IMR-90 (cell line): Measurements from ENCODE around the gene PLA2G2C. TPM values are rescaled to one million over a fixed set of nuclear protein-coding genes. Genes with fewer than 3 reads are reported as not detected.

Source experiments
- ATAC-seq: fragments of 200-7000 bp; cut with Tn5 transposase; 2 replicates; pipeline ENCODE4 v1.9.1; 2020; ENCODE audit warnings: low read depth, mild to moderate bottlenecking, moderate library complexity
- BruUV-seq: library from RNA; stranded (reverse); fragments of 400-500 nt; replicated peaks from 2 replicates; lab custom pipeline; 2021; lab: Mats Ljungman, UMichigan
- CTCF ChIA-PET: fragments of 300-600 bp; formaldehyde crosslinking; extraction: SDS; loops from one replicate; lab custom pipeline; 2021; ENCODE audit warnings: antibody characterized with exemption; lab: Yijun Ruan, JAX
- POLR2A ChIA-PET: fragments of 300-600 bp; sonication (Branson Sonifier 250); formaldehyde crosslinking; loops from one replicate; lab custom pipeline; 2022; ENCODE audit warnings: antibody characterized with exemption; ENCODE audit not compliant: unreplicated experiment; lab: Charles Lee
- DNase-seq: peaks from one replicate; pipeline ENCODE4 v3.0.0; 2013
- H2AFZ ChIP-seq: replicated peaks from 2 replicates; pipeline ENCODE3; 2013; ENCODE audit warnings: low read length, mild to moderate bottlenecking; ENCODE audit not compliant: poor library complexity
- H2AK5ac ChIP-seq: 2 replicates; pipeline ENCODE4 v1.6.1; 2013; ENCODE audit warnings: low read depth, low read length, inconsistent platforms
- H2AK9ac ChIP-seq: replicated peaks from 2 replicates; pipeline ENCODE3; 2013; ENCODE audit warnings: mild to moderate bottlenecking, low read depth, low read length, moderate library complexity; ENCODE audit not compliant: poor library complexity
- H2BK120ac ChIP-seq: 2 replicates; pipeline ENCODE4 v1.6.1; 2013; ENCODE audit warnings: low read depth, low read length, inconsistent platforms
- H2BK15ac ChIP-seq: 3 replicates; pipeline ENCODE4 v1.6.1; 2013; ENCODE audit warnings: low read depth, low read length, inconsistent platforms
- H2BK20ac ChIP-seq: 2 replicates; pipeline ENCODE4 v1.6.1; 2013; ENCODE audit warnings: low read depth, mild to moderate bottlenecking, inconsistent platforms, low read length, moderate library complexity
- H2BK5ac ChIP-seq: 2 replicates; pipeline ENCODE4 v1.6.1; 2013; ENCODE audit warnings: mild to moderate bottlenecking, low read depth, low read length, inconsistent platforms; ENCODE audit not compliant: poor library complexity, severe bottlenecking
- H3K14ac ChIP-seq: replicated peaks from 2 replicates; pipeline ENCODE4 v1.6.1; 2013; ENCODE audit warnings: low read depth, low read length, inconsistent platforms
- H3K18ac ChIP-seq: 2 replicates; pipeline ENCODE4 v1.6.1; 2013; ENCODE audit warnings: low read depth, low read length, control low read depth
- H3K23ac ChIP-seq: 2 replicates; pipeline ENCODE4 v1.6.1; 2013; ENCODE audit warnings: low read depth, low read length, inconsistent platforms
- H3K27ac ChIP-seq: 2 replicates; pipeline ENCODE4 v1.5.1; 2013; ENCODE audit warnings: mild to moderate bottlenecking, control low read depth, low read length; ENCODE audit not compliant: insufficient read depth
- H3K27me3 ChIP-seq: 2 replicates; pipeline ENCODE4 v1.6.1; 2013; ENCODE audit warnings: low read length; ENCODE audit not compliant: control insufficient read depth, insufficient read depth
- H3K36me3 ChIP-seq: 2 replicates; pipeline ENCODE4 v1.6.1; 2013; ENCODE audit warnings: low read length, mixed read lengths; ENCODE audit not compliant: control insufficient read depth, insufficient read depth
- H3K4ac ChIP-seq: 2 replicates; pipeline ENCODE4 v1.6.1; 2013; ENCODE audit warnings: low read depth, low read length, inconsistent platforms
- H3K4me1 ChIP-seq: 2 replicates; pipeline ENCODE4 v1.6.1; 2013; ENCODE audit warnings: low read length, mixed read lengths; ENCODE audit not compliant: control insufficient read depth, insufficient read depth
- H3K4me2 ChIP-seq: 2 replicates; pipeline ENCODE4 v1.6.1; 2013; ENCODE audit warnings: low read depth, mild to moderate bottlenecking, control low read depth, low read length, moderate library complexity
- H3K4me3 ChIP-seq: 2 replicates; pipeline ENCODE4 v1.5.1; 2013; ENCODE audit warnings: low read depth, mild to moderate bottlenecking, control low read depth, low read length, moderate library complexity; ENCODE audit not compliant: insufficient read depth
- H3K56ac ChIP-seq: 2 replicates; pipeline ENCODE4 v1.6.1; 2013; ENCODE audit warnings: low read length, inconsistent platforms; ENCODE audit not compliant: insufficient read depth; ENCODE audit errors: extremely low read depth
- H3K79me1 ChIP-seq, 2 experiments: 2 replicates each; pipeline ENCODE4 v1.6.1; 2013; ENCODE audit warnings: low read length in 2 of 2, inconsistent platforms in 1 of 2, low read depth in 1 of 2
- H3K9ac ChIP-seq: 2 replicates; pipeline ENCODE4 v1.6.1; 2013; ENCODE audit warnings: low read depth, low read length, control low read depth
- H3K9me1 ChIP-seq: 2 replicates; pipeline ENCODE4 v1.6.1; 2013; ENCODE audit warnings: low read length, inconsistent platforms; ENCODE audit not compliant: insufficient read depth
- H3K9me3 ChIP-seq: 2 replicates; pipeline ENCODE4 v1.6.1; 2013; ENCODE audit warnings: low read length; ENCODE audit not compliant: control insufficient read depth, insufficient read depth
- H4K20me1 ChIP-seq: 2 replicates; pipeline ENCODE4 v1.6.1; 2013; ENCODE audit warnings: low read length, inconsistent platforms; ENCODE audit not compliant: insufficient read depth
- H4K5ac ChIP-seq: 2 replicates; pipeline ENCODE4 v1.6.1; 2013; ENCODE audit warnings: mild to moderate bottlenecking, low read depth, low read length, control low read depth
- H4K8ac ChIP-seq, 2 experiments: 2 replicates each; pipeline ENCODE4 v1.6.1; 2013; ENCODE audit warnings: low read depth in 2 of 2, low read length in 2 of 2, control low read depth in 1 of 2, inconsistent platforms in 1 of 2
- H4K91ac ChIP-seq: 2 replicates; pipeline ENCODE4 v1.6.1; 2013; ENCODE audit warnings: low read depth, low read length, inconsistent platforms; ENCODE audit not compliant: insufficient read depth
- CHD1 ChIP-seq: IDR thresholded peaks from 2 replicates; pipeline ENCODE4 v1.6.1; 2012; ENCODE audit warnings: low read depth, low read length, improper control_type of control experiment
- CTCF ChIP-seq: conservative IDR thresholded peaks from 2 replicates; pipeline ENCODE4 v1.5.1; 2012; ENCODE audit warnings: mild to moderate bottlenecking, low read depth, low read length, improper control_type of control experiment
- MXI1 ChIP-seq: IDR thresholded peaks from 2 replicates; pipeline ENCODE4 v1.6.1; 2012; ENCODE audit warnings: low read depth, mild to moderate bottlenecking, low read length, moderate library complexity, borderline replicate concordance
- RAD21 ChIP-seq: IDR thresholded peaks from 2 replicates; pipeline ENCODE4 v1.6.1; 2012; ENCODE audit warnings: low read length, improper control_type of control experiment
- USF2 ChIP-seq: fragments of 150-350 bp; IDR thresholded peaks from 2 replicates; pipeline ENCODE4 v1.6.1; 2017; ENCODE audit warnings: mild to moderate bottlenecking, antibody characterized with exemption, low read length, low read depth
- WGBS, 2 experiments: methylation state at CpG; one replicate each; pipeline versions ENCODE4 v1.1.5 to v1.1.7; 2013; ENCODE audit warnings: missing lambda C conversion rate in 2 of 2; ENCODE audit not compliant: insufficient read length in 1 of 2; ENCODE audit errors: extremely low coverage in 2 of 2; 5-methylcytosine and 5-hydroxymethylcytosine counted together
- dilution Hi-C: fragments of 300-500 bp; cut with HindIII; formaldehyde crosslinking; loops from one replicate; pipeline ENCODE4 v1.14.3; 2018; ENCODE audit warnings: low sequenced_read_pairs; ENCODE audit not compliant: unreplicated experiment
- in situ Hi-C: fragments of 300-500 bp; cut with MboI; formaldehyde crosslinking; loops from 3 replicates; pipeline ENCODE4 v1.14.3; 2019; ENCODE audit warnings: low sequenced_read_pairs, inconsistent platforms, mixed read lengths
- intact Hi-C: fragments of 100-400 bp; cut with micrococcal nuclease; formaldehyde crosslinking; loops from 2 replicates; pipeline ENCODE4 v1.10.0; 2022
- polyA plus RNA-seq, 3 experiments: library from polyadenylated mRNA; depleted of rRNA; stranded (reverse); fragments of >200 nt; gene quantifications; 2 replicates each; pipeline ENCODE4 v1.2.3, GENCODE V29; 2012; ENCODE audit warnings: low replicate concordance in 1 of 3
- total RNA-seq: library from RNA; depleted of rRNA; stranded (reverse); fragments of >200 nt; gene quantifications from 2 replicates; pipeline ENCODE4 v1.2.3, GENCODE V29; 2012

The PLA2G2C gene
- total and polyA plus RNA-seq, 2 of the 4 experiments (the other 2 are of a cell fraction), result not detected

GRCh38 chr1:20229171-20229570 lies 42.9 kb upstream of the PLA2G2C start:
- H2BK20ac ChIP-seq, result no peak overlapping the region
- H3K4me3 ChIP-seq, result no peak overlapping the region
- peaks cover 30% of the 10 kb centered on the region for H3K27me3 ChIP-seq
- H2BK5ac ChIP-seq, result no peak overlapping the region
- no peak overlapping the region for H2AK5ac ChIP-seq
- no peak overlapping the region for H3K4ac ChIP-seq
- dilution Hi-C loops, result no loop called here
- in situ Hi-C loops, result no loop called here
- DNase-seq, result no peak
- no peak for TF ChIP-seq USF2
- no peak for TF ChIP-seq MXI1
- TF ChIP-seq CHD1, result no peak
- TF ChIP-seq CTCF, result no peak
- no peak for TF ChIP-seq RAD21
- H3K9ac ChIP-seq, result no peak overlapping the region
- no peak overlapping the region for H2BK15ac ChIP-seq
- WGBS, 2 experiments, result no CpG with 5 or more reads among the region's 2 CpGs
- H4K5ac ChIP-seq, result no peak overlapping the region
- CTCF ChIA-PET, result interaction anchor here (1.0 kb wide), 1 partner anchor 11 kb away, joined by 3 read pairs; no protein-coding TSS in a partner anchor
- POLR2A ChIA-PET, result no interaction called here
- H3K79me1 ChIP-seq, result no peaks in the 10 kb centered on the region
- 0 out of 2 replicates have a peak, but pooled peaks cover 2% of the 10 kb centered on the region for H3K4me1 ChIP-seq
- no peaks in the 10 kb centered on the region for H4K20me1 ChIP-seq
- H3K18ac ChIP-seq, result no peak overlapping the region
- no peak overlapping the region for H3K4me2 ChIP-seq
- BruUV-seq, result no TSS peak
- H4K8ac ChIP-seq, result no peak overlapping the region
- intact Hi-C loops, result no loop called here
- H3K9me3 ChIP-seq, result no peaks in the 10 kb centered on the region
- no peak overlapping the region for H4K91ac ChIP-seq
- H3K27ac ChIP-seq, result no peak overlapping the region
- H3K23ac ChIP-seq, result no peak overlapping the region
- no peak overlapping the region for H2BK120ac ChIP-seq
- no peak overlapping the region for H3K56ac ChIP-seq
- H3K14ac ChIP-seq, result no peak overlapping the region
- no peaks in the 10 kb centered on the region for H3K9me1 ChIP-seq
- no peak overlapping the region for H2AFZ ChIP-seq
- no peak for ATAC-seq
- no peaks in the 10 kb centered on the region for H3K36me3 ChIP-seq
- no peak overlapping the region for H2AK9ac ChIP-seq
